ENCODE measurements around the gene OXNAD1.

OXNAD1 gene

DNA sequence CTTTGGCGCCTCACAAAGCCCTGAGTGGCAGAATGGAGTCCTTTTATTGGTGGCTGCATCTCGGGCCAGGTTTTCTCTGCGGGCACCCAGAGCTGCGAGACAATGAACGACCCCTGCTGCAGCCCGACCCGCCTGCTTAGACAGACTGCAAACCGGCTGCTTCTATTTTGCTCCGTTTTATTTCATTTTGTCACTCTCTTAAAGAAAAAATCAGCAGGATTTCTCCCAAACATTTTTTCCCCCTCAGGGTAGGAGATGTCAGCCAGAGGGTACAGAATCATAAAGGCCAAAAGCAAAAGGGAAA lies 64.8 kb downstream of the OXNAD1 start:
- no peaks in the 10 kb centered on the region for H3K27me3 ChIP-seq
- peaks cover 8% of the 10 kb centered on the region for H3K36me3 ChIP-seq
- no peaks in the 10 kb centered on the region for H3K4me1 ChIP-seq (ENCODE audit: control insufficient read depth in 1 of 2, insufficient read depth in 1 of 2, low read depth in 1 of 2, low read length in 1 of 2)
- no peak overlapping the region for H3K27ac ChIP-seq
- H3K9me3 ChIP-seq: no peaks in the 10 kb centered on the region
- no peak overlapping the region for H3K4me3 ChIP-seq (ENCODE audit: low read depth in 1 of 2, low read length in 1 of 2)
- TF ChIP-seq, protein P1, sequence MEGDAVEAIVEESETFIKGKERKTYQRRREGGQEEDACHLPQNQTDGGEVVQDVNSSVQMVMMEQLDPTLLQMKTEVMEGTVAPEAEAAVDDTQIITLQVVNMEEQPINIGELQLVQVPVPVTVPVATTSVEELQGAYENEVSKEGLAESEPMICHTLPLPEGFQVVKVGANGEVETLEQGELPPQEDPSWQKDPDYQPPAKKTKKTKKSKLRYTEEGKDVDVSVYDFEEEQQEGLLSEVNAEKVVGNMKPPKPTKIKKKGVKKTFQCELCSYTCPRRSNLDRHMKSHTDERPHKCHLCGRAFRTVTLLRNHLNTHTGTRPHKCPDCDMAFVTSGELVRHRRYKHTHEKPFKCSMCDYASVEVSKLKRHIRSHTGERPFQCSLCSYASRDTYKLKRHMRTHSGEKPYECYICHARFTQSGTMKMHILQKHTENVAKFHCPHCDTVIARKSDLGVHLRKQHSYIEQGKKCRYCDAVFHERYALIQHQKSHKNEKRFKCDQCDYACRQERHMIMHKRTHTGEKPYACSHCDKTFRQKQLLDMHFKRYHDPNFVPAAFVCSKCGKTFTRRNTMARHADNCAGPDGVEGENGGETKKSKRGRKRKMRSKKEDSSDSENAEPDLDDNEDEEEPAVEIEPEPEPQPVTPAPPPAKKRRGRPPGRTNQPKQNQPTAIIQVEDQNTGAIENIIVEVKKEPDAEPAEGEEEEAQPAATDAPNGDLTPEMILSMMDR (IDR thresholded peaks at IDR 0.05): no peak

DNA sequence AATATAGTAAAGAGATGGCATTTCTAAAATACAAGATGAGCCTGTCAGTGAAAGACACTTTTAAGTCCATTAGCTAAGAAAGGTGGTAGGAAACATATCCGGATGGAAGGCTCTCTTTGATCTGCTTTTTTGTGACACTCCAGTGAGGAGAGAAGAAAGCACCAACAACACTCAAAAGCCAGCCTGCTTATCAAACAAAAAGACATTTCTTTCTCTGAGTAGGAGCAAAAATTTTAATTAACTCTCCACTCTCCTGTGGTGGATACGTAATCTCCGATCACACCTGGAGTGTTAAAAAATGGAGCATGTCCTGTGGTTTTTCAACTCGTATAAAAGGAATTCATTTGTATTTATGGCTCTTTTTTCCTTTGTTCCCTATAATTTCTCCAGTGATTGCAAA lies 65.3 kb downstream of the OXNAD1 start:
- no peak overlapping the region for H3K27ac ChIP-seq
- no peak overlapping the region for H3K4me3 ChIP-seq (ENCODE audit: low read depth in 1 of 2, low read length in 1 of 2)
- TF ChIP-seq, protein P1 (IDR thresholded peaks at IDR 0.05): no peak
- no peaks in the 10 kb centered on the region for H3K9me3 ChIP-seq
- no peaks in the 10 kb centered on the region for H3K27me3 ChIP-seq
- H3K4me1 ChIP-seq (ENCODE audit: control insufficient read depth in 1 of 2, insufficient read depth in 1 of 2, low read depth in 1 of 2, low read length in 1 of 2): no peaks in the 10 kb centered on the region
- H3K36me3 ChIP-seq: peaks cover 4% of the 10 kb centered on the region

DNA sequence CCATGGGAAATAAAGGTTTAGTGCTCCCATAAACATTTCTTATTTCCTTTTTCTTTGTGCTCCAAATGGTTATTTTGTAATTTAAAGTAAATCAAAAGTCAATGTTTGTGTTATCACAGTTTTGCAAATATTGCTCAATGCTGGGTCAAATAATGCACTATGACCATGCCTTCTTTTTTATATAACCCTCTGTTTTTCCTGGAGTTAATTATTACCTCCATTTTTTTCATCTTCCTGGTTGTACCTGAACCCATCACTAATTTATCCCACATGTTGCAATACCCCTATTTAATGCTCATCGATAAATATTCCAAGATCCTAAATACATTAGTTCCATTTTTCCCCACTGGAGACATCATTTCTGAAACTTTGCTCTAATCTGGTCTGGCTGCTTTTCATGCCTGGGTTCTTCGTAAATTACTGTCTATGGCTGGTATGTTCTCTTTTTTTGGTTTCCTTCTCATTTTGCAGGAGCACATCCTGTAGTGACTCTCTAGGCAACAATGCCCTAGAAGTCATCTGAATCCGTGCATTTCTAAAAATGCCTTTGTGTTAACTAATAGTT lies 66.4 kb downstream of the OXNAD1 start:
- H3K36me3 ChIP-seq: no peaks in the 10 kb centered on the region
- no peaks in the 10 kb centered on the region for H3K27me3 ChIP-seq
- H3K4me1 ChIP-seq (ENCODE audit: control insufficient read depth in 1 of 2, insufficient read depth in 1 of 2, low read depth in 1 of 2, low read length in 1 of 2): no peaks in the 10 kb centered on the region
- TF ChIP-seq, protein P1 (IDR thresholded peaks at IDR 0.05): no peak
- no peak overlapping the region for H3K4me3 ChIP-seq (ENCODE audit: low read depth in 1 of 2, low read length in 1 of 2)
- H3K27ac ChIP-seq: no peak overlapping the region
- no peaks in the 10 kb centered on the region for H3K9me3 ChIP-seq

DNA sequence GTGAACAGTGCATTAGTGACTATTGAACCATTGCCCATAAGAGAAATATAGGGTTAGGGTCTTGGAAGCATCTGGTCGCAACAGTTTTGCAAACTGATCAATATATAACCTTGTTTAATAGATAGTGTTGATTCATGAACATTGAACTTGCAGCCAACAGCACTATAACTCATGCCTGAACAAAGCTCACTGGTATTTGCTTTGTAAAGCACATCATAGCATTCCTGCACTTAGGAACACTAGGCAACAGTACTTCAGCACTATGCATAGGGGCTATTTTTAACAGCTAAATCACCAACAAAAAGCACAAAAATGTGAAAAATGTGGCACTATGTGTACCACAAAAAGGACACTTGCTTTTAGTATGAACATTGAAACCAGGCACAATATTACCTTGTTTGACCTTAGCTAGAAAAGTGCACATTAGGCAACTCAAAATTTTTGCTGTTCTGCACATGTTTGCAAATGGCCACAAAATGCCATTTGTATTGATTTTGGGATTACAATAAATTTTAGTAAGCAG lies 68.0 kb downstream of the OXNAD1 start:
- no peak overlapping the region for H3K4me3 ChIP-seq (ENCODE audit: low read depth in 1 of 2, low read length in 1 of 2)
- H3K36me3 ChIP-seq: no peaks in the 10 kb centered on the region
- no peaks in the 10 kb centered on the region for H3K27me3 ChIP-seq
- TF ChIP-seq, protein P1 (IDR thresholded peaks at IDR 0.05): no peak
- H3K4me1 ChIP-seq (ENCODE audit: control insufficient read depth in 1 of 2, insufficient read depth in 1 of 2, low read depth in 1 of 2, low read length in 1 of 2): peaks cover 4% of the 10 kb centered on the region in 2 experiments
- H3K27ac ChIP-seq: no peak overlapping the region
- no peaks in the 10 kb centered on the region for H3K9me3 ChIP-seq

DNA sequence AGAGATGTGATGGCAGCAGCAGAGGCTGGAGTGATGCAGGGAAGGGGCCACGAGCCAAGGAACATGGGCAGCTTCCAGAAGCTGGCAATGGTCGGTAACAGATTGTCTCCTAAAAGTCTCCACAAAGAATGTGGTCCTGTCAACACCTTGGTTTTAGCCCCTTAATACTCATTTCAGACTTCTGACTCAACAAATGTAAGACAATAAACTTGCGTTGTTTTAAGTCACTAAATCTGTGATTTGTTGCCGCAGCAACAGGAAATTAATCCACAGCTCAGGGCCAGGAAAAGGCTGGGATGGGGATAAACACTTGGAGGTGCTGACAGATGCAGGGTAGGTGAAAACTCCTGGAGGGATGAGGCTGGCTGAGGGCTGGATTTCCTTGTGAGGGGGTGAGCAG lies 69.9 kb downstream of the OXNAD1 start:
- H3K27me3 ChIP-seq: no peaks in the 10 kb centered on the region
- peaks cover 17% of the 10 kb centered on the region in 2 experiments for H3K4me1 ChIP-seq (ENCODE audit: control insufficient read depth in 1 of 2, insufficient read depth in 1 of 2, low read depth in 1 of 2, low read length in 1 of 2)
- TF ChIP-seq, protein P1 (IDR thresholded peaks at IDR 0.05): no peak
- H3K9me3 ChIP-seq: no peaks in the 10 kb centered on the region
- H3K36me3 ChIP-seq: no peaks in the 10 kb centered on the region
- H3K4me3 ChIP-seq (ENCODE audit: low read depth in 1 of 2, low read length in 1 of 2): no peak overlapping the region
- no peak overlapping the region for H3K27ac ChIP-seq

DNA sequence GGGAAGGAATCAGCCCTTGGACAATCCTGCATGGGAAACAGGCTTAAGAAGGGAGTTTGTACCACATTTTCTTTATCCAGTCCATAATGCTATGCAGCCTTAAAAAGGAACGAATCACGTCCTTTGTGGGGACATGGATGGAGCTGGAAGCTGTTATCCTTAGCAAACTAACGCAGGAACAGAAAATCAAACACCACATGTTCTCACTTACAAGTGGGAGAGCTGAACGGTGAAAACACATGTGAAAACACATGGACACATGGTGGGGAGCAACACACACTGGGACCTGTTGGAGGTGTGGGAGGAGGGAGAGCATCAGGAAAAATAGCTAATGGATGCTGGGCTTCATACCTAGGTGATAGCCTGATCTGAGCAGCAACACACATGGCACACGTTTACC lies 70.3 kb downstream of the OXNAD1 start:
- Histone ChIP-seq H3K4me1 (ENCODE audit: control insufficient read depth in 1 of 2, insufficient read depth in 1 of 2, low read depth in 1 of 2, low read length in 1 of 2) (peaks cover 17% of the 10 kb centered on the region in 2 experiments), H3K27ac (no peak overlapping the region), H3K36me3 (no peaks in the 10 kb centered on the region), H3K27me3 (no peaks in the 10 kb centered on the region), H3K4me3 (ENCODE audit: low read depth in 1 of 2, low read length in 1 of 2) (no peak overlapping the region), H3K9me3 (no peaks in the 10 kb centered on the region)
- TF ChIP-seq, protein P1 (IDR thresholded peaks at IDR 0.05): no peak
